Fibroblast of skin of left quadriceps (primary cell): Measurements from ENCODE around the gene ST3GAL4.
"Not testable (repeated sequence)": the region's sequence is repeated elsewhere in the genome, so short reads cannot be mapped to it uniquely, and the experiment has no call there.

Experiments used
- DNase-seq, 2 experiments: peaks; one replicate each; pipeline ENCODE4 v3.0.0-alpha.2; 2013; ENCODE audit warnings: low read depth in 2 of 2

Gene ST3GAL4

DNA sequence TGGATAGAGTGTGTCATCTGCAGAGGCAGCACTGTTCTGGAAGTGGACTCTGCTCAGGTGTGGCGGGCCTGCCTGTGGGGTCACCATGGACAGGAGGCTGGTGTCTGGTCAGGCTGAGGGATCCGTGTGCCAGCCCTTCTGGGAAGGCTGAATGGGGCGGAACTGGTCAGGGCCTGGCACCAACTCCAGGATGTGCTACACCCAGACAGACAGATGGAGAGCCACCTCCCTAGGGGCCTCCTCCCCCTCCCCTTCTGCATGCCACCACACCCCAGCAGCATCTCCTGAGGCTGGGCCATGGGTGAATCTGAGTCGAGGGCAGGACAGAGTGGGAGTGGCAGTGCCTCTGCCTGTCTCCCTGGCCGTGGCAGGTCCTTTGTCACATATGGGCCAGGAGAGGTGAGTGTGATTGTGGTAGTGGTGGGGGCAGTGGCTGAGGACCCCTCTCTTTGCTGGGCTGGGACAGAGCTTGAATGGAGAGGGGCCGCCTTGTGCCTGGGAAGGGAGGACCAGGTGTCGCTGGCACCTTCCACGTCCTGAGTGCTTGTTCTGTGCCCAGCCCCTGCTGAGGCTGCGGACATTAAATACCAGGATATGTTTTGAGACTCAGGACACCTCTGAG, 29.1 kb downstream of the ST3GAL4 start:
- no peak for DNase-seq

DNA sequence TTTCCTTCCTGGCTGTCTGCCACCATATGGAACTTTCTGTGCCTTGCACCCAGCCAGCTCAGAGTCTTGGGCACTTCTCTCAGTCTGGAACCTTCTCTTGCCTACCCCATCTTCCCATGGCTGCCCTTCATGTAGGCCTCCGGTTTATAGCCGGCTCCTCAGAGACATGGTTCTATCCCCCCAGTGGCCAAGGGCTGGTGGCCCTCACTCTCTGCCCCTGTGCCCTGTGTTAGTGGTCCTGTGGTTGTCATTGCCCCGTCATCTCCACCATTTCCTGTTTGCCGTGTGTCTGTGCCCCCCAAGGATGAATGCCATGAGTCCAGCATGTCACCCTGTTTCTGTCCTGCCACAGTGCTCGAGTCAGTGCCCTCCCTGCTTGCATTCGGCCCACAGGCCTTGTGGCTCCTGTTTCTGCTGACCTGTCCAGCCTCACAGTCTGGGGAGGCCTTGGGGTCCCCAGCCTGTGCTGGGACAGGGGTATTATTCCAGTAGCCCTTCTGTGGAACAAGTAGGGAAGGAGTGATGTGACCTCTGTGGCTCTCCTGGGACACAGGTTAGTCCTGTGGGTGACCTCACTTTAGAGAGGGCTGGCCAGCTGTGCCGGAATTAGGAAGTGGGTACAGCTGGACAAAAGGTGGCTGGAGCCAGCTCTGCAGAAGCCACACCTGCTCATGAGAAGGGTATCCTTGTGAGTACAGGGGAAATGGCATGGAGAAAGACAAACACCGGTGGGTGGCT, 30.7 kb downstream of the ST3GAL4 start:
- DNase-seq = no peak

DNA sequence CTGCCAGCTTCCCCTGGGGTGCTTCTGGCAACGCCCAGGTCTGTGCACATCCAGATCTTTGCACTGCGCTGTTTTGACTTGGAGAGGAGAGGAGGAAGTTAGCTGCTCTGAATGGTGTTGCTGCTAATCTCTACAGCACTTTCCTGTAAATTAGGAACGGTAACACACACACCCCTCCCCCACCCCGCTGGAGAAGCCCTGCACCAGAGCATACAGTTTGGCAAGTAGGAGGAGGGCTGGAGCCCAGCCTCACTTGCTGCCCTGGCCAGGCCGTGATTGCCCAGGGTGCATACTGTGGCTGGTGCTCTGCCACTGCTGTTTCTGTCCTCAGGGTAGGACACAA, 31.2 kb downstream of the ST3GAL4 start:
- DNase-seq = not testable (repeated sequence)

GRCh38 chr11:126387857-126388256, 32.4 kb downstream of the ST3GAL4 start:
- no peak for DNase-seq

DNA sequence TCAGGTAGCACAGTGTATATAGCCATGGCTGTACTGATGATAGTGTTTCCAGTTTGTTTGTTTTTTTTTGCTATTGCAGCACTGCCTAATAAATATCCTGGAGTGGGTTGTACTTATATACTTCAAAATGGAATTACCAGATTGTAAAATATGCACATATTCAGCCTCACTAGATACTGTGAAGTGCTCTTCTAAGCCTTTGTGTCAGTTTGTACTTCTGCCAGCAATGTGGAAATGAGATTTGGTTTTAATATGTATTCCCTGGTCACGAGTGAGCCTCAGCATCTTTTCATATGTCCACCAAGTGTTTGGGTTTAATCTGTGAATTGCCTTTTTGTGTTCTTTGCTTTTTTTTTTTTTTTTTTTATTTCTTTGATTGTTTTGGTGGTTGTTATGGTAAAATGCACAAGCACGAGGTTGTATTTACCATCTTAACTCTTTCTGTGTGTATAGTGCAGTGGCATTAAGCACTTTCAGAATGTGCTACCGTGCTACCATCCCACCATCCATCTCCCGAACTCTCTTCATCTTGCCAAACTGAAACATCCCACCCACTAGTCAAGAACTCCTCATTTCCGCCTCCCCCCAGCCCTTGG, 34.9 kb downstream of the ST3GAL4 start:
- DNase-seq = no peak

DNA sequence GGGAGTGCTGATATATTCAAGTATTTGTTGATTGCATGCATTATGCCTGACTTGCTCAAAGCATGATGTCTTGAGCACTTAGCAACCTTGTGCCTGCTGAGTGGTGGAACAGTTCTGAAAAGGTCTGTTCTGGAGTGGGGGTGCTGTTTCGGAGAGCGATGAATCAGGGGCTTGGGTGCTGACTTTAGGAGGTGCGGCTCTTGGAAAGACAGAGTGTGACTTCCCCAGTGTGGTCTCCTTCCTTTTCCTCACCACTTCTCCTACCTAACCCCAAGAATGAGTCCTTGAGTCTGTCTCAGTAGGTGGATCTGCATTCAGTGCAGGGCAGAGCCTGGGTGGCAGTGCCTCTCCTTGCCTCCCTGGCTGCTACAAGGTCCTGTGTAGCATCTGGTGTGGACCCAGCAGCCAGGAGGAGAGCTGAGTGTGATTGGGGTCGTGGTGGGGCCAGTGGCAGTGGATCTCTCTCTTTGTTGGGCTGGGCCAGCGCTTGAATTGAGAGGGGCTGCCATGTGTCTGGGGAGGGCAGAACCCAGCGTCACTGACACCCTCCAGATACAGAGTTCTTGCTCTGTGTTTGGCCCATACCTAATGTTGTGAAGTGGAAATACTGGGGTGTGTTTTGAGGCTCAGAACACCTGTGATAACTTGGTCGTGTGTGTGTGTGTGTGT, 35.9 kb downstream of the ST3GAL4 start:
- DNase-seq = no peak

GRCh38 chr11:126391970-126392632, 36.6 kb downstream of the ST3GAL4 start:
- DNase-seq = no peak

DNA sequence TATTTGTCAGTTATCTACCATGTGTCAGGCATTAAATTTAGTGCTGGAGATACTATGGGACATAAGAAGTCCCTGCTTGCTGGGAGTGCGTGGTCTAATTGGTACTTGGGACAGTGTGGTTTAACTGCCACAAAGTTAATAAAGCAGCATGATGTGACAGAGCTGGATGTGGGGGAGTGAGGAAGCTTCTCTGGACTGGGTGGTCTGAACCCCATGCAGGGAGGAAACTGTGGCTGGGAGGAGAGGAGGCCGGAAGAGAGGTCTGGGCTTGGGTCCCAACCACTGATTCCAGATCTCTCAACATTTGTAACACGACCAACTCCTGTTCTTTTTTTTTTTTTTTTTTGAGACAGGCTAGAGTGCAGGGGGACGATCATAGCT, 37.1 kb downstream of the ST3GAL4 start:
- DNase-seq = no peak

GRCh38 chr11:126393143-126393542, 37.7 kb downstream of the ST3GAL4 start:
- no peak for DNase-seq

GRCh38 chr11:126394036-126394435, 38.5 kb downstream of the ST3GAL4 start:
- no peak for DNase-seq

- DNase-seq = not testable (repeated sequence)
Measured at GRCh38 chr11:126394634-126395072, 39.2 kb downstream of the ST3GAL4 start.

GRCh38 chr11:126395784-126396183, 40.3 kb downstream of the ST3GAL4 start:
- DNase-seq = not testable (repeated sequence)

GRCh38 chr11:126396266-126396665, 40.8 kb downstream of the ST3GAL4 start:
- not testable (repeated sequence) for DNase-seq

DNA sequence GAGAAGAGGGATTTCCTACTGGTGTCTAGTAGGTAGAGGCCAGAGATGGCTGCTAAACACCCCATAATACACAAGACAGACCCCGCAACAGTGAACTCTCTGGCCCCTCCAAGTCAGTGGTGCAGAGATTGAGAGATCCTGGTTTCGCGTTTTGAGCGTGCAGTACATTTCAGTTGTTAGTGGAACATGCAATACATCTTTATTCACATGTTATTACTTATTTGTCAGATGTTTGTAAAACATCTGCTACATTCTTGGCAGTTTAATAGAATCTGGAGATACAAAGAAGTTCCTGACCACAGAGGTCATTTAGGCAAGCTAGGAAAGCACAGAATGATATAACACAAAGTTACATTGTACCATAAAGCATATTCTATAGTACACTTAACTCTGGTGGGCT, 41.5 kb downstream of the ST3GAL4 start:
- DNase-seq = no peak

DNA sequence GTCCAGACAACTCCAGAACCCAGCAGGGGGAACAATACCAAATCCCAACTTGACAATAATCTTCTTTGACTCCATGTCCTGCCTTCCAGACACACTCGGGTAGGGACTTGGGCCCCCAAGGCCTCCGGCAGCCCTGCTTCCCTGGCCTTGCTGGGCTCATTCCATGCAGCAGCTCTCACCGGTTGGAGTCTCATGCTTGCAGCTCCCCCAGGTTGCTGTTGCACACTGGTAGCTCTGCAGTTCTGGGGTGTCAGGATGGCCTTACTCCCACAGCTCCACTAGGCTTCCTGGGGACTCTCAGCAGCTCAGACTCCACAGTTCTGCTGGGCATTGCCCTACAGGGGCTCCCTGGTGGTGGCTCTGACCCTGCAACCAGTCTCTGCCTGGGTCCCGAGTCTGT, 42.8 kb downstream of the ST3GAL4 start:
- DNase-seq = no peak

- no peak for DNase-seq
Measured at GRCh38 chr11:126398721-126399120, 43.2 kb downstream of the ST3GAL4 start.

GRCh38 chr11:126400019-126400418, 44.5 kb downstream of the ST3GAL4 start:
- no peak for DNase-seq

DNA sequence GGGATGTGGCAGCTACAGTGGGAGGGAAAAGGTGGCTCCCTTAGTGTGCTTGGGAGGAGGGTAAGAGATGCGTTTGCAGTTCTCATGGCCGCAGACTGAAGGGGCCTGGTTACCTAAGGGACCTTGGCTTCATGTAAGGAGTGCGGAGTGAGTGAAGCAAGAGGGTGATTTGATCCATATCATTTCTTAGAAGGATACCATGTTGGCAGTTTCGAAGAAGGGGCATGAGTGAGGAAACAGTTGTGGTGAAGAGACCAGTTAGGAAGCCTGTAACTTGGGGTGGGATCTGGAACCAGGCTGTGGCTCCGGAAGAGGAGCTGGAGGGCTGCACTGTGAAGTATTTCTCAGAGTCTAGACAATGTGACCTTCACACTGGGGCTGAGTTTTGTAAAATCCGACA, 45.0 kb downstream of the ST3GAL4 start:
- no peak for DNase-seq

DNA sequence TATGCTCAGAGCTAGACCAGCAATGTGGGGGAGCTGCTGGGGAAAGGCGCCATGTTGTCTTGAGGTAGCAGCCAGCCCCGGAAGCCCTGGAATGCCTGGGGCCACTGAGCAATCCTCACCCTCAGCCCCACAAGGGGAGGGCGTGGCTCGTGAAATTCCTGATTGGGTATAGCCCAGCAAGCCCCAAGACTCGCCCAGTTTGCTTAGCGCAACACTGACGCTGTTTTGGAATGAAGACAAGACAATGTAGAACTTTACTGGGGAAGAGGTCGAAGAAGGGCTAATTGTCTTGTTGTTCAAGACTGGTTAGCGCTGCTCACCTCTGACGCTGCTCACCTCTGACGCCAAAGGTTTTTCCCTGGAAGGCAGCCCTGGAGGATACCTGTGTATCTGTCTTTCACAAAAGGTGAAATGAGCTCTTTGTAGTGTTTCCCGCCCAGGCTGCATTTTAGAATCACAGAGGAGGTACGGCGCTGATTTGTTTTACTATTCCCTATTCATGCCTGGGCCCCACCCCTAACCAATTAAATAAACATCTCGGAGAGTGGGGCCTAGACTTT, 47.6 kb downstream of the ST3GAL4 start:
- no peak for DNase-seq

DNA sequence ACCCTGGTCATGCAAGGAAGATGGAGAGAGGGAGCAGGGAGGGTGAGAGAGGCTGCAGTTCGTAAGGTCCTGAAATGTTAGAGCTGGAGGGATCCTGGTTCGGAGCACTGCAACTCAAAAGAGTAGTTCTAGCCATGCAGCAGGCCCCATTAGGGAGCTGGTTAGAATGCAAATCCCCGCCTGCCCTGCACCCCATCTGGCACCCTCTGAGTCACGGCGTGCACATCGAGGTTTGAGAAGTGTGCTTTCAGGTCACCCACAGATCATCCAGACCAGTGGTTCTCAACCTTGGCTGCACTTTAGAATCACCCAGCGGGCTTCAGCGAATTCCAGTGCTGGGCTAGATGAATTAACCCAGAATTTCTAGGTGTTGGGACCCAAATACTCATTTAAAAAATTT, 48.2 kb downstream of the ST3GAL4 start:
- DNase-seq = no peak

- DNase-seq = no peak
Measured at GRCh38 chr11:126404367-126404766, 48.9 kb downstream of the ST3GAL4 start.

DNA sequence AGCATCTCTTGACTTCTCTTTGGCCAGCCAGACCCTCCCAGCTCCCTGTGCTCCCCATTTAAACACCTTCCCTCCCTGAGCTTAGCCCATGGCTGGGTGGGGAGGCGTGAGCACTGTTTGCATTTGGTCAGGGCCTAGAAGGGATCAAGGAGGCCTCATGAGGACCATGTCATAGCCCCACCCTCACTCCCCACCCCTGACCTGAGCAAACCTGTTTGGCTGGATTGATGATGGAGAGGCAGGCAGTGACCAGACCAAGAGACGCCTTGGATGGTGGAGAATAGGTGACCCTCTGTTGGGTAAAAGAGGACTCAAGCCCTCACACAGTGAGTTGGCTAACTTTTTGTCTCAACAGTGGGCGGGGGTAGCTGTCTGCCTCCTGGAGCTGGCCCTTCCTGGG, 49.9 kb downstream of the ST3GAL4 start:
- no peak for DNase-seq
